NCI-H82 (cell line): ENCODE results near the gene EHD1.
A peak's percentile ranks its signal among the peaks of the same experiment; 100 is the strongest.
"Not testable (repeated sequence)": the region's sequence is repeated elsewhere in the genome, so short reads cannot be mapped to it uniquely, and the experiment has no call there.

Experiments used
- DNase-seq: peaks from one replicate; lab custom pipeline; 2025; lab: John Stamatoyannopoulos, UW

The EHD1 gene

DNA sequence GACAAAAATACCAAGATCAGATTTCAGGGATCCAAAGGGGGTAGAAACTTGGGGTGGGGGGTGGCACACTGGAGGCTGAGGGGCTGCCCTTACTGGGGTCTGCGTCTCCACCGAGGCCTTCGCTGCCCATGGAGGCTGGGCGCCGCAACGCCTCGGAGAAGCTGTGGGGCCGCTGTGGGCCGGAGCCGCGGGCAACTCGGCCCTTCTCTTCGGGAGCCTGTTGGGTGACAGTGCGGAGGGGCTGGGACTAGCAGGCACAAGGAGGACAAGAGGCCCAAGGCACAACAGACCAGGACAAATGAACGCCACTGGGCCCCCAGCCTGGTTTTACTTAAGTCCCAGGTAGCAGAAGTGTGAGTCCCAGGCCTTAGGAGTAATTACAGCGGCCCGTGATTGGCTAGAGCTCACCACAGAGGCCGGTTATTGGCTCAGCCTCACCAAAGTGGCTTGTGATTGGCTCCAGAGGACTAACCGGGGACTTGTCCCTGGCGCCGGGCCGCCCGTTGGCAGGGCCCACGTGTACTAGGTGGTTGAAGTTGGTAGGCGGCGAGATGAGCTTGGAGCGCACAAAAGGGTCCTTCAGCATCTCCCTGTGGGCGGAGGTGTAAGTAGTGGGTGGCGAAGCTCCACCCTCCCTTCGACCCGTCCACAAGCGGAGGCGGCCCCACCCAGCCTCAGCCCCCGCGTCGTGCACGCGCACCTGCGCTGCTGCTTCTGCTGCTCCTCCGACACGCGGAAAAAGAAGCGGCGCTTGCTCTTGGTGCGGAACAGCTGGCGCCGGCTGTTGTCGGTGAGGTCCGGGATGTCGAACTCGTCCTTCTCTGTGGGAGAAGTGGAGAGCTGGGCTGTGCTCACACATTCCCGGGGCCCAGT lies 51.6 kb downstream of the EHD1 start:
- no peak for DNase-seq

DNA sequence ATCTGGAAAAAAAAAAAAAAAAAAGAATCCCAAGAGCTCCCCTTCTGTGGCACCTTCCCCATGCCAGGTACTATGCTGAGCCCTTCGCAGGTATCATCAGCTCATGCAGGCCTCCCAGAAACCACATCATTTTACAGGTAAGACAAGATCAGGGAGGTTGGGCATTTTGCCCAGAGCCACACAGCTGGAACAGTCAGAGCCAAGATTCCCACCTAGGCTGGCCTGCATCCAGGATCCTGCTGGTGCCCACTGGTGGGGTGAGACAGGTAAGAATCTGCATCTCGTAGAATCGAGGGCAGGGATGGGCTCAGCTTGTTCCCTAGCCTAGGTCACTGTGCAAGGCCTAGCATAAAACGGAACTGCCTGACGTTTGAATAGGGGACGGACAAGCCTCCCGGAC lies 52.4 kb downstream of the EHD1 start:
- no peak for DNase-seq

DNA sequence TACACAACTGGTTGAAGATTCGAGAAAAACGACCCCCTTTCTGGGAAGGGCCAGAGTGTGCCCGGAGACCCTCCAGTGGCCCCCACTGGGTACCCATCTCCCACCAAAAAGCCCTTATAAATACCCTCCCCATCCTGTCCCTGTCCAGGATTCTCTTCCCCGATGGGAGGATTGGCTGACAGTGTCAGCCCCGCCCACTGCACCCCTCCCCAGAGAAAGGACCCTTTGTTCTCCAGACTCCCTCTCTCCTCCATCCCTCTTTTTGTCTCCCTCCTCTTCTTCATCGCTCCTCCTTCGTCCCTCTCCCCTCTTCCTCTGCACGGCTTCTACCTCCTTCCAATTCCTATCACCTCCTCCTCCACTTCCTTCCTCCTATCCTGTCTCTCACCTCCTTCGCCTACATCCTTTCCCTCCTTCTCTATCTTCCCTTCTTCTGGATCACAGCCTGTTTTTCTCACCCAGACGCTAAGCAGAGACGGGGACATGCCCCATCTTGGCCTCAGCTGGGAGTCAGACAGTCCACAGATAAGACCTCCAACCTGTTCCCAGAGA lies 54.8 kb downstream of the EHD1 start:
- no peak for DNase-seq

DNA sequence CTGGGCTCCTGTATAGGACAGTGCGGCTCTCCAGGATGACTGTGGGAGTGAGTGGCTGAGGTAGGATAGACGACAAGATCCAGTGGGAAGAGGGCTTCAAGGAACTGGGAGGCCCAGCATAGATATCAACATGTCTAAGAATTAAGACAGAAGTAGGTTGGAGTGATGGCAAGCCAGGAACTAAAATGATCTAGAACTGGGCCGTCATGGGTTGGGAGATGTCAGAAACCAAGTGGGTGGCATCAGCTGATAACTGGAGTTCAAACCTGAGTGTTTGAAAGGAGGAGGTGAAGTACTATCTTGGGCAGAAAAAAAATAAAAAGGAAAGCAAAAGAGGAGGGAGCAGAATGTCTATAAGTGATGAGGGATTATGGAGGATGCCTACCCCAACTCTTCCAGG lies 60.9 kb downstream of the EHD1 start:
- no peak for DNase-seq

DNA sequence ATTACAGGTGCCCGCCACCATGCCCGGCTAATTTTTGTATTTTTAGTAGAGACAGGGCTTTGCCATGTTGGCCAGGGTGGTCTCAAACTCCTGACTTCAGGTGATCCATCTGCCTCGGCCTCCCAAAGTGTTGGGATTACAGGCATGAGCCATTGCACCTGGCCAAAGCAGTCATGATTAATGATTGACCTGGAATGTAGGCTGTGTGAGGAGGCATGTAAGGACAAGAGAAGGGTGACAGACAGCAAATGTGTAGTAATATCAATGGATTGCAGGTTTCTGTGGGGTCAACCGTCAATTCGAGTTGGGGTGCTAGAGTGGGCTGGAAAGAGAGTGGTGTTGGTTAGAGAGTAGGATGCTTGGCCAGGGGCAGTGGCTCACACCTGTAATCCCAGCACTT lies 63.0 kb downstream of the EHD1 start:
- not testable (repeated sequence) for DNase-seq

DNA sequence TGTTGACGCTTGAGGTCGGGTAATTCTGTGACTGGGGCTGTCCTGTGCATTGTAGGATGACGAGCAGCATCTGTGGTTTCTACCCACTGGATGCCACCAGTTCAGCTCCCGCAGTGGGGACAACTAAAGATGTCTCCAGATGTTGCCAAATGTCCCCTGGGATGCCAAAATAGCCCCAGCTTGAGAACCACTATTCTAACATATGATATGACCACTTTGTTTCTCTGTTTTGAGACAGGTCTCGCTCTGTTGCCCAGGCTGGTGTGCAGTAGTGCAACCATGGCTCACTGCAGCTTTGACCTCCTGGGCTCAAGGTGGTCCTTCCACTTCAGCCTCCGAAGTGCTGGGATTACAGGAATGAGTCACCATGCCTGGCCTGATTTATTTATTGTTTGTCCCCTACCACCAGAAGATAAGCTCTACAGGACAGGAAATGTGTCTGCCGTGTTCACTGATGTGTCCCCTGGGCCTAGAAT lies 63.7 kb downstream of the EHD1 start:
- no peak for DNase-seq

DNA sequence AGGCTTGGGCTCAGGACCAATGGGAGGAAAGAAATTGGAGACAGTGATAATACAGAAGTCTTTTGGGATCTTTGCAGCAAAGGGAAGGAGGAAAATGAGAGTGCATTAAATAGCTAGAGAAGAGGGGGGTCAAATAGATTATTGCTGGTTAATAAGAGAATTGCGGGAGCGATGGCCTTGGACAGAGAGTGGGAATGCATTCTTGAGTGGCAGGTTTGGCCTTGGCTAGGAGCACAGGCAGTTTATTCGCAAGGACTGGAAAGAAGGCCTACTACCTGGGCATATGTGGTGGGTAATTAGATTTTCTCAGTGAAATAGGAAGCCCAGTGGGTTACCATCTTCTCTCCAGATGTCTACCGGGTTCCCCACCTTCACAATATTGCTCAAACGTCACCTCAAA lies 64.6 kb downstream of the EHD1 start:
- DNase-seq: no peak

DNA sequence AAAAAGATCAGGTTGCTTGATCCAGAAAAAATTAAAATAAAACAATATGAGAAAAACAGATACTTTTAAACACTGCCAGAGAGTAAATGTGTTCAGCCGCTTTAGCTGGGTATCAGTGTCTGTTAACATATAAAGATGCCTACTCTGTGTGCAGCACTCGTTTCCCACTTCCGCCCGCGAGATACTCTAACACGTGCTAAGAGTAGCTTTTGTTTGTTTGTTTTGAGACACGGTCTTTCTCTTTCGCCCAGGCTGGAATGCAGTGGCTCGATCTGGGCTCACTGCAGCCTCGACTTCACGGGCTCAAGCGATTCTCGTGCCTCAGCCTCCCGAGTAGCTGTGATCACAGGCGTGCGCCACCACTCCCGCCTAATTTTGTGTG lies 67.5 kb downstream of the EHD1 start:
- DNase-seq: peak; percentile 58

DNA sequence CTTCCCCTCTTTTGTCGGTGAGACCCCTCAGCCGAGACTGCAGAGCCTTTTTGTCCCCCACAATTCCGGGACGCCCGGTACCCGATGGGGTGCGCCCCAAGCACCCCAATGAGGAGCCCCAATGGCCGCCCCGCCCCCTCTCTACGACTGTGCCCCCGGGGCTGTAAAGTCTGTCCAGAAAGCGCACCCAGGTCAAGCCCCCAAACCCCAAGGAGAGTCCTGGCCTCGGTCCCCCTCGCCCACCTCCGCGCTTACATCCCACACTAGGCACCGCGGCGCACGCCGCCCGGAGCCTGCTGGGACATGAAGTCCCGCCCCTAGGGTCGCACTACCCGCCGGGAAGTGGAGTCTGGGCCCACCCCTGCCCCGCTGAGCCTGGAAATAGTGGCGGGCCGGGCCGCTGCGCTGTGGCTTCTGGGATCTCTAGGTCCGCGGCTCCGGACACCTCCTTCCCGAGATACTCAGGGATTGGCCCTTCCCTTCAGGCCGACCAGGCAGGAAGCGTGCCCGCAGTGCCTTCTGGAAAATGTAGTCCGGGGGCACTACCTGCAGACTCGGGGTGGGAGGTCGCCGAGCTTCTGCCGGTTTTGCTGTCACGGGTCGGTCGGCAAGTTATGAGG lies 68.0 kb downstream of the EHD1 start, which contains the start of gene MEN1:
MEN1 (minus strand) TSS at position 281 of the 620 bp plus-strand sequence. CDS start 442 bp downstream, outside the sequence.
- peak; percentile 98 for DNase-seq

DNA sequence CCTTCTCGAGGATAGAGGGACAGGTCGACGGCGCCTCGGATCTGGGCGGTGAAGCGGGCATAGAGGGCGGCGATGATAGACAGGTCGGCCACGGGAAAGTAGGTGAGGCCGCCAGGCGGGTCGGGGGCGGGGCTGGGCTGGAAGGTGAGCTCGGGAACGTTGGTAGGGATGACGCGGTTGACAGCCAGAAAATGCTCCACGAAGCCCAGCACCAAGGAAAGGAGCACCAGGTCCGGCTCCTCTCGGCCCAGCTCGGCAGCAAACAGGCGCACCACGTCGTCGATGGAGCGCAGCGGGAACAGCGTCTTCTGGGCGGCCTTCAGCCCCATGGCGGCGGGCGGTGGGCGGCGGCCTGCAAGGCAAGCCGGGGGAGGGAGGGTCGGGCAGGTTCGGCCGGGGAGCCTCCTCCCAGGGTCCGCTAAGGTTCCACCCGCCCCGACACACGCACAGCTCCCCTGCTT lies 68.6 kb downstream of the EHD1 start:
- peak; percentile 37 for DNase-seq

DNA sequence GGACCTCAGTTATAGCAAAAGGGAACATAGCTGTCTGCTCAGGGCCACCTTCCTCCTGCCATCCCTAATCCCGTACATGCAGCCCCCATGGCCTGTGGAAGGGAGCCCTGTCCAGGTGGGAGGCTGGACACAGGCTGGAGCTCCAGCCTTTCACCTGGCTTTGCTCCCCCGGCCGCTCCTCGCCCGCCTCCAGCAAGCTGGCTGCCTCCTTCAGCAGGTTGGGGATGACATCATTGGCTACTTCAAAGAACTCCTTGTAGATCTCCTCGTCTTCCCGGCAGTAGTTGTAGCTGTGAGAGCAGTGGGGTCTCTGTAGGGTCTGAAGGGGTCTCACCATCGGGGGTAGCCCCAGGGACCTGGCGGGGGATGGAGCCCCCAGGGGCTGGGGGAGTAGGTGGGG lies 72.9 kb downstream of the EHD1 start:
- DNase-seq: no peak

DNA sequence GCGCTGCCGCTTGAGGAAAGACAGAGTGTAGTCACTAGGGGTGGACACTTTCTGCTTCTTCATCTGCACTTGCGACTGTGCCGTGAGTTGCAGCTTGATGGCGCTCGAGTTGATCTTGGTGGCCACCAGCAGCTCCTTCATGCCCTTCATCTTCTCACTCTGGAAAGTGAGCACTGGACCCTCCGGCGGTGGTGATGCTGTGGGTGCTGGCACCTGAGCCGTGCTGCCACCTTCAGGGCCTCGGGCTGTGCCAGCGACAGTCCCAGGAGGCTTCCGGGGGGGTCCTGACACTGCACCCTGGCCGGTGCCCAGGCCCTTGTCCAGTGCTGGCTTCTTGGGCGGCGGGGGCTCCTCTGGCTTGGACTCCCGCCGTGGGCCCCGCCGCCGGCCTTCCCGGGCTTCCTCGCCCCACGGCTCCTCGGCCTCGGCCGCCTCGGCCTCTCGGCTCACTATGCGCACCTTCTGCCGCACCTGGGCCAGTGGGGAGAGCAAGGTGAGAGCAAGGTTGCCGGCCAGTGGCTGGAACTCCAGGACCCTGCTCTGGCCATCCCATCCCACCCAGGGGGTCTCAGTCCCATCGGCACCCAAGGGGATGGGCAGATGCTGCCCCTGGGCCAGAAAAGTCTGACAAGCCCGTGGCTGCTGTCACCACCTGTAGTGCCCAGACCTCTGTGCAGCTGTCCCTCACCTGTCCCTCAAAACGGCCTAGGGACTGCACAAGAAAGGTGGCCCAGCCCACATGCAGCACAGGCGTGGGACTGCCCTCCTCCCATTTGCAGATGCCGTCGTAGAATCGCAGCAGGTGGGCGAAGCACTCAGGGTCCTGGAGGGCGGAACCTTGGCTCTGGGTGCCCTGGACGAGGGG lies 73.8 kb downstream of the EHD1 start:
- DNase-seq: no peak

DNA sequence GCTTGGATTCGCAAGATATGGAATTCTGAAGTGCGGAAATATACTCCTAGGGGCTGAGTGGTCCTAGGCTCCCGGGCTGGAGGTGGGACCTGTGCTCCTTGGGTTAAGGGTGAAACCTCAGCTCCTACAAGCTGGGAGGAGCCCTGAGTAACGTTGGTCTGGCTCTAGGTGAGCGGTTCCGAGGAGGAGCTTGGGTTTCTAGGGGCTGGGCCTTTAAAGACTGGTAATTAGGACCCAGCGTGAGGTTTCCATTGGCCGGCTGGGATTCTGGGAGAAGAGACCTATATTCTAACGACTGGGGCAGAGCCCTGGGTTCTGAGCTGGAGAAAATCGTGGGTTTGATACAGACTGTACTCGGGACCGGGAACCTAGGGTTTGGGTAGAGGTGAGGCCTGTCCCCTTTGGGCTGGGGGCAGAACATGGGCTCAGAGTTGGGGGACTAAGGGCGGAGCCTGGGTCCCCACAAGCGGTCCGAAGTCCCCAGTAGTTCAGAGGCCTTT lies 74.5 kb downstream of the EHD1 start:
- no peak for DNase-seq

DNA sequence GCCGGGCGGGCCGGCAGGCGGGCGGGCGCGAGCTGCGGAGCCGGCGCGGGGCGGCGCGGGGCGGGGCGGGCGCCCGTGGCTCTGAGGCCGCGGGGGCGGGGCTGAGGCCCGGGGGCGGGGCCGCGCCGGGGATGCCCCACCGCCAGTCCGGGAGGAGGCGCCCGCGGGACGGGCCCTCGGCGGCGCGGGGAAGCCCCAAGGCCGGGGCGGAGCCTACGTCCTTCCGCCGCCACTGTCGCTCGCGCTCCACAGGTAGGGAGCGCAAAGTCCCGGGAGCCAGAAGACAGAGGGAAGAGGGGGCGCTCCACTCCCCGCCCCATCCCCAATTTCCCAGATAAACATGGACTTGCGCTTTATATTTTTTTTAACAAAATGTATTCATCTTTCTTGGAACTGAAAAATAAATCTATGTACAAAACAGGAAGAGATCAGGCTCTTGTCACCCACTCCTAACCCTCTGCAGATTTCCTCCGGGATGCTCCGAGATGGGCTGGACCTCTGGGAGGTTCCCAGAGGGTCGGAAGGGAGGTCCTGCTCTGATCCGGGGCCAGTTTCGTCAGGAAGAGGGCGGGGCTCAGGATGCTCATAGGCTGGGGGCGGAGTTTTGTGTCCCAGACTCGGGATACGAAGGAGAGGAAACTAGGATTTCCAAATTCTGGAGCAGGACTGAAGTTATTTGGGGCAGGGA lies 75.1 kb downstream of the EHD1 start, which contains the start of gene MAP4K2:
MAP4K2 (minus strand) TSS at position 57 of the 688 bp plus-strand sequence. CDS start 65 bp downstream, outside the sequence.
- DNase-seq: peak; percentile 88

DNA sequence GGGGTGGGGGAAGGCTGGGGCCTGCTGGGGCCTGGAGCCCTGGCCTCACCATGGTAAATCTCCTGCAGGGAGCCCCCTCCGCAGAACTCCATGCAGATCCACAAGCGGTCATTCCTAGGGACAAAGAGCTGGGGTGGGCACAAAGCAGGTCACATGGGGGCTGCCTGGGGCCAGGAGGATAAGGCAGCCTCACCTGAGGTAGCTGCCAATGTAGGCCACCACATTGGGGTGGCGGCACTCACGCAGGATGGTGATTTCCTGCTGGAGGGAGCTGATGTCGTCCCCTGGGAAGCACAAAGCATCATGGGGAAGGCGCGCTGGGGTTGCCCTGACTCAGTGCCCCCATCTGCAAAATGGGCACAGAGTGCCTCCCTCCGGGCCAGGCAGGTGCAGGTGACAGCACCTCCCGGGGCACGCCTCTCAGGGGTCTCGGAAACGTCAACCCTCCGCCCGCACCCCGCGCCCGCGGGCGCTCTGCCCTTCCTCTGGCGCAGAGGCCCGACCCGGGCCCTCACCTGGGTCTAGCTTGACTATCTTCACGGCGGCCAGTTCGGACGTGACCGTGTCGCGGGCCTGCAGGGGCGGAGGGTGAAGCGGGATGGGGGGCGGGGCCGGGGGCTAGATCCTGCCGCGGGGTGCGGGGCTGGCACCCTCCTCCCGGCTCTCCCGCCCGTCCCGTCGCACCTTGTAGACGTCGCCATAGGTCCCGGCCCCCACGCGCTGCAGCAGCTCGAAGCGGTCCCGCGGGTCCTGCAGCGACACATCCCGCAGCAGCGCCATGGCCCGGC lies 75.9 kb downstream of the EHD1 start:
- DNase-seq: no peak
